Measurements from ENCODE around the gene RNASE4.
A peak's percentile ranks its signal among the peaks of the same experiment; 100 is the strongest.

GRCh38 chr14:20714593-20715250 lies 30.4 kb downstream of the RNASE4 start:
- TF ChIP-seq, protein P1, sequence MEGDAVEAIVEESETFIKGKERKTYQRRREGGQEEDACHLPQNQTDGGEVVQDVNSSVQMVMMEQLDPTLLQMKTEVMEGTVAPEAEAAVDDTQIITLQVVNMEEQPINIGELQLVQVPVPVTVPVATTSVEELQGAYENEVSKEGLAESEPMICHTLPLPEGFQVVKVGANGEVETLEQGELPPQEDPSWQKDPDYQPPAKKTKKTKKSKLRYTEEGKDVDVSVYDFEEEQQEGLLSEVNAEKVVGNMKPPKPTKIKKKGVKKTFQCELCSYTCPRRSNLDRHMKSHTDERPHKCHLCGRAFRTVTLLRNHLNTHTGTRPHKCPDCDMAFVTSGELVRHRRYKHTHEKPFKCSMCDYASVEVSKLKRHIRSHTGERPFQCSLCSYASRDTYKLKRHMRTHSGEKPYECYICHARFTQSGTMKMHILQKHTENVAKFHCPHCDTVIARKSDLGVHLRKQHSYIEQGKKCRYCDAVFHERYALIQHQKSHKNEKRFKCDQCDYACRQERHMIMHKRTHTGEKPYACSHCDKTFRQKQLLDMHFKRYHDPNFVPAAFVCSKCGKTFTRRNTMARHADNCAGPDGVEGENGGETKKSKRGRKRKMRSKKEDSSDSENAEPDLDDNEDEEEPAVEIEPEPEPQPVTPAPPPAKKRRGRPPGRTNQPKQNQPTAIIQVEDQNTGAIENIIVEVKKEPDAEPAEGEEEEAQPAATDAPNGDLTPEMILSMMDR (IDR thresholded peaks at IDR 0.05): no peak
- peak in 1 of 4 donors; percentile 36 for TF ChIP-seq POLR2A (IDR thresholded peaks at IDR 0.05)

Data from upper lobe of left lung (tissue), 4 donors.